HEK293T (cell line): ENCODE results near the gene PLA2G4B.

Experiments used
- FOXK2 ChIP-seq: fragments of 450-650 bp; IDR thresholded peaks from 2 replicates; pipeline ENCODE4 v1.6.1; 2016; ENCODE audit warnings: mild to moderate bottlenecking
- FOXM1 ChIP-seq: fragments of 450-650 bp; IDR thresholded peaks from 2 replicates; pipeline ENCODE4 v1.6.1; 2017; ENCODE audit warnings: mild to moderate bottlenecking, borderline replicate concordance
- NFRKB ChIP-seq: fragments of 450-650 bp; IDR thresholded peaks from 2 replicates; pipeline ENCODE4 v1.6.1; 2016; ENCODE audit warnings: mild to moderate bottlenecking, moderate library complexity
- SP1 ChIP-seq: fragments of 450-650 bp; IDR thresholded peaks from 2 replicates; pipeline ENCODE4 v1.6.1; 2017

DNA sequence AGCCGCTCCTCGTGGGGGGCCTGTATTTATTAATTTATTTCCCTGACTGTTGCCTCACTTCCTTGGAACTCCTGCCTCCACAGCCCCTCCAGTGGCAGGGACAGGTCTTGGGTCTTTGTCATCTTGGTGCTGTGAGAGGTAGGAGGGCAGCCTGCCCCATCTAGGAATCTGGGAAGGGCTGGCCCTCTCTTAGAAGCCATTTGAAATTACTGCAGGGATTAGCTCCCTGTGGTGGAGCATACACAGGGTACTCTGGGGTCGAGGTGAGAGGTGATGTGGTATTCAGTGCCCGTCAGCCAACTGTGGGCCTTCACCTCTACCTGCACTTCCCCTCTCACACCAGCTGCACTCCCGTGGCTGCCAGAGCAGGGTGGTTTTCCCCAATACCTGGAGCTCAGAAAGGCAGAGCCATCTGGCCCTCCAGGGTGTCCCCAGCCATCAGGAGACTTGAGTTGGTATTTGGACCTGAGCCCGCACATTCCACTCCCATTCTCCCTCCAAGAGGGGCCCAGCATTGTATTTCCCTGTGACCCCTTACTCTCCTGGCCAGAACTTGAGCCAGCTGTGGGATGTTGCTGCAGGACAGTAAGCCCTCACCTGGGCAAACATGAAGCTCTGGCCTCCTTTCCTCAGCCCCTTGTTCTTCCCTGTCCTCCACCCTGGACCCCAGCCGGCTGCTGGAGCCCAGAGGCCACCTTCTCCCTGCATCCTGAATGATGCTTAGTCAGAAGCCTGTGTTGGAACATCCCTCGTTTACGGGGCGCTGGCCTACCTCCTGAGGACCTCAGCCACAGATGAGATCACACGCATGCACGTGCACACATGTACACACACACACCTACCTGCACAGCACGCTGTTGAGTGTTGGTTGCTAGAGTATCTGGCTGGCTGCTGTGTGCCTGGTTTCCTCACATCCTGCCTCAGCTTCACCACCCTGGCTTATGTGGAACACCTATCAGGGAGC lies 12.8 kb upstream of the PLA2G4B start:
- no peak for TF ChIP-seq FOXM1
- no peak for TF ChIP-seq SP1
- no peak for TF ChIP-seq NFRKB
- no peak for TF ChIP-seq FOXK2
